H1 (cell line): ENCODE results near the gene KIF25. TPM values are rescaled to one million over a fixed set of nuclear protein-coding genes. Genes with fewer than 3 reads are reported as not detected.

Experiments used
- CTCF ChIA-PET: fragments of 300-600 bp; sonication (Branson Sonifier 250); formaldehyde crosslinking; loops from one replicate; lab custom pipeline; 2021; ENCODE audit not compliant: partially characterized antibody; lab: Charles Lee
- POLR2A ChIA-PET: fragments of 300-600 bp; sonication (Branson Sonifier 250); formaldehyde crosslinking; loops from one replicate; lab custom pipeline; 2021; ENCODE audit warnings: inconsistent platforms; ENCODE audit not compliant: partially characterized antibody; lab: Charles Lee
- DNase-seq, 2 experiments: peaks; one replicate each; pipeline versions ENCODE4 v3.0.0 to v3.0.0-alpha.2; 2010 to 2022; ENCODE audit warnings: low spot score in 2 of 2, low read depth in 1 of 2, mixed read lengths in 1 of 2
- FAIRE-seq: peaks from 2 replicates; lab custom pipeline; 2011; peaks lifted over from hg19 to GRCh38; lab: Jason Lieb, UNC
- H2AFZ ChIP-seq: 2 replicates; pipeline ENCODE4 v1.8.1; 2012; ENCODE audit warnings: low read length, inconsistent platforms
- H2AK5ac ChIP-seq: 2 replicates; pipeline ENCODE4 v1.6.1; 2013; ENCODE audit warnings: low read depth, low read length
- H2BK120ac ChIP-seq: replicated peaks from 2 replicates; pipeline ENCODE3; 2013; ENCODE audit warnings: low read depth, low read length, inconsistent platforms
- H2BK12ac ChIP-seq: 2 replicates; pipeline ENCODE4 v1.6.1; 2013; ENCODE audit warnings: low read depth, low read length
- H2BK15ac ChIP-seq: 2 replicates; pipeline ENCODE4 v1.6.1; 2013; ENCODE audit warnings: low read length
- H2BK20ac ChIP-seq: 2 replicates; pipeline ENCODE4 v1.6.1; 2013; ENCODE audit warnings: low read length
- H2BK5ac ChIP-seq: 2 replicates; pipeline ENCODE4 v1.6.1; 2013; ENCODE audit warnings: low read depth, low read length
- H3K14ac ChIP-seq: 2 replicates; pipeline ENCODE4 v1.6.1; 2013; ENCODE audit warnings: inconsistent platforms; ENCODE audit not compliant: insufficient read length
- H3K18ac ChIP-seq: 2 replicates; pipeline ENCODE4 v1.6.1; 2013; ENCODE audit warnings: low read length; ENCODE audit errors: extremely low read depth
- H3K23ac ChIP-seq: 2 replicates; pipeline ENCODE4 v1.6.1; 2013; ENCODE audit warnings: inconsistent platforms; ENCODE audit not compliant: insufficient read length
- H3K23me2 ChIP-seq: 2 replicates; pipeline ENCODE4 v1.6.1; 2013; ENCODE audit warnings: low read depth, low read length
- H3K27ac ChIP-seq: 2 replicates; pipeline ENCODE4 v1.6.1; 2011; ENCODE audit warnings: low read depth, low read length, inconsistent platforms
- H3K27me3 ChIP-seq, 4 experiments: replicated peaks in 1 of 4; 1 replicate in 1 of 4; 2 replicates in 3 of 4; pipeline versions ENCODE4 v1.6.1 to v1.8.1; 2011 to 2013; ENCODE audit warnings: low read length in 3 of 4, mild to moderate bottlenecking in 3 of 4, inconsistent platforms in 2 of 4, mixed read lengths in 2 of 4, moderate library complexity in 1 of 4; ENCODE audit not compliant: control insufficient read depth in 3 of 4, insufficient read depth in 3 of 4; ENCODE audit errors: extremely low read depth in 1 of 4
- H3K36me3 ChIP-seq, 4 experiments: 2 replicates each; pipeline versions ENCODE4 v1.6.1 to v1.8.1; 2011 to 2013; ENCODE audit warnings: mild to moderate bottlenecking in 4 of 4, low read length in 3 of 4, moderate library complexity in 2 of 4, control low read depth in 1 of 4, inconsistent platforms in 1 of 4; ENCODE audit not compliant: insufficient read depth in 4 of 4, control insufficient read depth in 2 of 4
- H3K4ac ChIP-seq: replicated peaks from 2 replicates; pipeline ENCODE3; 2013; ENCODE audit warnings: low read length, low read depth, mixed read lengths, inconsistent platforms; ENCODE audit not compliant: insufficient read length
- H3K4me1 ChIP-seq, 4 experiments: replicated peaks in 1 of 4; 1 replicate in 1 of 4; 2 replicates in 3 of 4; pipeline versions ENCODE4 v1.6.1 to v1.8.1; 2011 to 2013; ENCODE audit warnings: low read length in 3 of 4, inconsistent platforms in 2 of 4, mixed read lengths in 1 of 4; ENCODE audit not compliant: insufficient read depth in 4 of 4, control insufficient read depth in 3 of 4
- H3K4me2 ChIP-seq, 2 experiments: 2 replicates each; pipeline versions ENCODE4 v1.6.1 to v1.8.1; 2011 to 2013; ENCODE audit warnings: low read depth in 2 of 2, low read length in 2 of 2, control low read depth in 1 of 2, inconsistent platforms in 1 of 2, mild to moderate bottlenecking in 1 of 2; ENCODE audit not compliant: insufficient read depth in 1 of 2
- H3K4me3 ChIP-seq, 4 experiments: fragments of 200-600, 300-600 bp in 1 of 4; sonication (generic), shearing (Covaris generic), sonication (Bioruptor Twin) in 1 of 4; 2 replicates each; pipeline versions ENCODE4 v1.5.1 to v1.8.1; 2011 to 2016; ENCODE audit warnings: low read length in 4 of 4, low read depth in 3 of 4, control low read depth in 2 of 4, inconsistent platforms in 2 of 4, mild to moderate bottlenecking in 2 of 4, mixed read lengths in 1 of 4, moderate library complexity in 1 of 4; ENCODE audit not compliant: insufficient read depth in 2 of 4; ENCODE audit errors: extremely low read depth in 1 of 4
- H3K56ac ChIP-seq: replicated peaks from 2 replicates; pipeline ENCODE3; 2013; ENCODE audit warnings: low read depth, mild to moderate bottlenecking, mixed read lengths, low read length, inconsistent platforms; ENCODE audit not compliant: insufficient read length
- H3K79me1 ChIP-seq: 2 replicates; pipeline ENCODE4 v1.6.1; 2013; ENCODE audit warnings: low read depth, low read length, control low read depth
- H3K79me2 ChIP-seq, 2 experiments: 2 replicates each; pipeline versions ENCODE4 v1.6.1 to v1.8.1; 2012 to 2013; ENCODE audit warnings: low read length in 2 of 2, mild to moderate bottlenecking in 2 of 2, inconsistent platforms in 1 of 2; ENCODE audit not compliant: insufficient read depth in 2 of 2, control insufficient read depth in 1 of 2
- H3K9ac ChIP-seq, 4 experiments: replicated peaks in 1 of 4; 1 replicate in 1 of 4; 2 replicates in 3 of 4; pipeline versions ENCODE4 v1.6.1 to v1.8.1; 2011 to 2013; ENCODE audit warnings: low read depth in 3 of 4, low read length in 3 of 4, control low read depth in 2 of 4, mild to moderate bottlenecking in 2 of 4, moderate library complexity in 2 of 4, inconsistent platforms in 1 of 4; ENCODE audit errors: extremely low read depth in 1 of 4
- H3K9me3 ChIP-seq, 2 experiments: 2 replicates each; pipeline versions ENCODE4 v1.6.1 to v1.8.1; 2012 to 2013; ENCODE audit warnings: mild to moderate bottlenecking in 2 of 2, moderate library complexity in 2 of 2, control low read depth in 1 of 2, inconsistent platforms in 1 of 2, low read depth in 1 of 2, low read length in 1 of 2, mixed read lengths in 1 of 2; ENCODE audit not compliant: insufficient read depth in 2 of 2
- H4K20me1 ChIP-seq, 2 experiments: replicated peaks in 1 of 2; 2 replicates each; pipeline versions ENCODE3 to v1.8.1; 2011 to 2013; ENCODE audit warnings: inconsistent platforms in 2 of 2, low read length in 2 of 2, mild to moderate bottlenecking in 1 of 2; ENCODE audit not compliant: insufficient read depth in 2 of 2, control insufficient read depth in 1 of 2
- H4K5ac ChIP-seq: 2 replicates; pipeline ENCODE4 v1.6.1; 2013; ENCODE audit warnings: low read length, low read depth, mixed read lengths, inconsistent platforms; ENCODE audit not compliant: insufficient read length
- H4K8ac ChIP-seq: 2 replicates; pipeline ENCODE4 v1.8.0; 2013; ENCODE audit warnings: mild to moderate bottlenecking, moderate library complexity, low read length, inconsistent platforms; ENCODE audit not compliant: insufficient read depth; ENCODE audit errors: extremely low read depth
- H4K91ac ChIP-seq: replicated peaks from 2 replicates; pipeline ENCODE3; 2013; ENCODE audit warnings: low read length, mixed read lengths, inconsistent platforms; ENCODE audit not compliant: insufficient read length
- ATF2 ChIP-seq: IDR thresholded peaks from 2 replicates; pipeline ENCODE4 v1.6.1; 2012; ENCODE audit warnings: low read length, inconsistent platforms
- WGBS, 2 experiments: shearing (Covaris generic) in 1 of 2; methylation state at CpG; one replicate each; pipeline versions ENCODE4 v1.1.6 to v1.1.7; 2013 to 2015; ENCODE audit warnings: low lambda C conversion rate in 2 of 2, mixed read lengths in 2 of 2, inconsistent platforms in 1 of 2, low coverage in 1 of 2, missing lambda C conversion rate in 1 of 2; ENCODE audit not compliant: insufficient replicate concordance in 2 of 2, insufficient coverage in 1 of 2, insufficient read length in 1 of 2; ENCODE audit errors: extremely low coverage in 1 of 2, missing lambda C conversion rate in 1 of 2; 5-methylcytosine and 5-hydroxymethylcytosine counted together
- polyA plus RNA-seq, 7 experiments: library from polyadenylated mRNA; depleted of rRNA in 3 of 7; stranded (reverse) in 5 of 7; unstranded in 2 of 7; fragments of >200 nt in 5 of 7; fragments of 200-250 nt in 2 of 7; gene quantifications; 1 replicate in 5 of 7; 2 replicates in 1 of 7; 4 replicates in 1 of 7; pipeline versions ENCODE4 v1.2.1 to v1.2.3, GENCODE V29; 2011 to 2013; ENCODE audit warnings: missing spikeins in 2 of 7, mixed read lengths in 2 of 7
- total RNA-seq: library from RNA; stranded (reverse); fragmentation: NEBNext Ultra II Directional; extraction: Animal tissue kit (Norgen Biotek cat#: 25700); gene quantifications from 2 replicates; pipeline ENCODE4 v1.2.1, GENCODE V29; 2021

The KIF25 gene
- total and polyA plus RNA-seq, 2 of the 8 experiments (the other 6 are each of a cell fraction or from before 2014, with no cell fraction given) = 1.5 to 2.0 TPM

- Histone ChIP-seq H3K79me1 (no peaks in the 10 kb centered on the region), H3K23me2 (peaks cover 2% of the 10 kb centered on the region; the same call in 1 of the 2 replicates), H3K18ac (no peak overlapping the region), H3K4me3 (no peak overlapping the region), H4K91ac (no peak overlapping the region), H3K56ac (no peak overlapping the region), H3K27me3 (no peaks in the 10 kb centered on the region), H3K27ac (no peak overlapping the region), H3K36me3 (no peaks in the 10 kb centered on the region), H4K5ac (no peak overlapping the region), H2BK20ac (no peak overlapping the region), H3K9ac (no peak overlapping the region), H3K4me1 (peaks cover 0 to 5% (median 1%) of the 10 kb centered on the region in 4 experiments; a peak in 4 of 7 replicates), H2AK5ac (no peak overlapping the region), H2BK15ac (no peak overlapping the region), H2BK5ac (no peak overlapping the region), H2AFZ (no peak overlapping the region), H2BK120ac (no peak overlapping the region), H3K79me2 (no peaks in the 10 kb centered on the region), H4K8ac (no peak overlapping the region), H3K23ac (no peak overlapping the region), H3K4me2 (no peak overlapping the region), H2BK12ac (no peak overlapping the region), H4K20me1 (no peaks in the 10 kb centered on the region), H3K9me3 (no peaks in the 10 kb centered on the region), H3K14ac (no peak overlapping the region), H3K4ac (no peak overlapping the region)
- ChIA-PET POLR2A (no interaction called here), CTCF (interaction anchor here (0.9 to 1.4 kb wide), 4 partner anchors 8 to 42 kb away, joined by 3 to 7 read pairs (median 4); no protein-coding TSS in a partner anchor)
- FAIRE-seq (no peak), DNase-seq (no peak)
- 88% methylated on average over 5 of the region's 5 CpGs; no CpG with 5 or more reads in 1 of the 2 experiments for WGBS, 2 experiments
- no peak for TF ChIP-seq ATF2
These were observed 24.1 kb downstream of the KIF25 start for GRCh38 chr6:168021581-168021980.
